ENCODE measurements around the gene TOMM40L.

DNA sequence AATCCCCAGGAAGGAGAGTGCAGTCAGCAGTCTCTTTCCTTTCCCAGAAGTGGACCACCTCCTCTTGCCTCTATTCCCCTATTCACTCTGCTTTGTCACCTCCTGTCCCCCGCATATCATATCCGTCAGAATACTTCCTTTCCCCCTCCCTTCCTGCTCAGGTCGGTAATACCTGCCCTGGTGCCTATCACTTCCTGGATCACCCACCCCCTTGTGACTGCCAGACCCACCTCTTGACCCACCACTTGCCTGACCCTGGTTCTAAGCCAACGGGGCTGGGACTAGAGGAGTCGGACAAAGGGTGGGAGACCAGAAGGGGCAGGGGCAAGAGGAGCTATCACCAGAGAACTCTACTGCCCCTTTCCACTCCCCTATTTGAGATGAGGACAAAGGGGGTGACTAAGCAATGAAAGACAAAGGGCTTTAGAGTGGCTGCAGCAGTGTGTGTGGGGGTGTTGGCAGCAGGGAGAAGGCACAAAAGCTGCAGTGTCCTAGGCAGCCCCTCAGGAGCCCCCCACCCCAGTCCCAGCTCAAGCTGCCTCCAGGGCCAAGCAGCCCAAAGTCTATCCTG is 25.4 kb upstream of the TOMM40L start:
- TF ChIP-seq, protein P1, sequence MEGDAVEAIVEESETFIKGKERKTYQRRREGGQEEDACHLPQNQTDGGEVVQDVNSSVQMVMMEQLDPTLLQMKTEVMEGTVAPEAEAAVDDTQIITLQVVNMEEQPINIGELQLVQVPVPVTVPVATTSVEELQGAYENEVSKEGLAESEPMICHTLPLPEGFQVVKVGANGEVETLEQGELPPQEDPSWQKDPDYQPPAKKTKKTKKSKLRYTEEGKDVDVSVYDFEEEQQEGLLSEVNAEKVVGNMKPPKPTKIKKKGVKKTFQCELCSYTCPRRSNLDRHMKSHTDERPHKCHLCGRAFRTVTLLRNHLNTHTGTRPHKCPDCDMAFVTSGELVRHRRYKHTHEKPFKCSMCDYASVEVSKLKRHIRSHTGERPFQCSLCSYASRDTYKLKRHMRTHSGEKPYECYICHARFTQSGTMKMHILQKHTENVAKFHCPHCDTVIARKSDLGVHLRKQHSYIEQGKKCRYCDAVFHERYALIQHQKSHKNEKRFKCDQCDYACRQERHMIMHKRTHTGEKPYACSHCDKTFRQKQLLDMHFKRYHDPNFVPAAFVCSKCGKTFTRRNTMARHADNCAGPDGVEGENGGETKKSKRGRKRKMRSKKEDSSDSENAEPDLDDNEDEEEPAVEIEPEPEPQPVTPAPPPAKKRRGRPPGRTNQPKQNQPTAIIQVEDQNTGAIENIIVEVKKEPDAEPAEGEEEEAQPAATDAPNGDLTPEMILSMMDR (conservative IDR thresholded peaks at IDR 0.05; ENCODE audit: low read length): no peak
- TF ChIP-seq EZH2phosphoT487 (IDR thresholded peaks at IDR 0.05; ENCODE audit: borderline replicate concordance, low read depth, low read length): no peak
